PC-3 (cell line): Measurements from ENCODE around the gene OLFM3.

Experiments used
- EZH2 ChIP-seq: fragments of 300-600 bp; sonication (generic); IDR thresholded peaks from one replicate; pipeline ENCODE4 v1.6.1; 2017; ENCODE audit warnings: antibody characterized with exemption, mild to moderate bottlenecking, low read length; ENCODE audit not compliant: unreplicated experiment
- EZH2phosphoT487 ChIP-seq: fragments of 300-600 bp; sonication (generic); IDR thresholded peaks from 2 replicates; pipeline ENCODE4 v1.6.1; 2018; ENCODE audit warnings: mild to moderate bottlenecking, antibody characterized with exemption, low read length, borderline replicate concordance

- TF ChIP-seq EZH2phosphoT487 = no peak
- TF ChIP-seq EZH2 = no peak
These were observed 160.7 kb downstream of the OLFM3 start for GRCh38 chr1:101835988-101836387.
